T-helper 2 cell (primary cell): ENCODE data around the gene GTF3C5.
"Not testable (repeated sequence)": the region's sequence is repeated elsewhere in the genome, so short reads cannot be mapped to it uniquely, and the experiment has no call there.

Experiments used
- DNase-seq, 5 experiments: peaks; one replicate each; pipeline versions ENCODE4 v3.0.0 to v3.0.0-alpha.2; 2012 to 2022

The GTF3C5 gene

DNA sequence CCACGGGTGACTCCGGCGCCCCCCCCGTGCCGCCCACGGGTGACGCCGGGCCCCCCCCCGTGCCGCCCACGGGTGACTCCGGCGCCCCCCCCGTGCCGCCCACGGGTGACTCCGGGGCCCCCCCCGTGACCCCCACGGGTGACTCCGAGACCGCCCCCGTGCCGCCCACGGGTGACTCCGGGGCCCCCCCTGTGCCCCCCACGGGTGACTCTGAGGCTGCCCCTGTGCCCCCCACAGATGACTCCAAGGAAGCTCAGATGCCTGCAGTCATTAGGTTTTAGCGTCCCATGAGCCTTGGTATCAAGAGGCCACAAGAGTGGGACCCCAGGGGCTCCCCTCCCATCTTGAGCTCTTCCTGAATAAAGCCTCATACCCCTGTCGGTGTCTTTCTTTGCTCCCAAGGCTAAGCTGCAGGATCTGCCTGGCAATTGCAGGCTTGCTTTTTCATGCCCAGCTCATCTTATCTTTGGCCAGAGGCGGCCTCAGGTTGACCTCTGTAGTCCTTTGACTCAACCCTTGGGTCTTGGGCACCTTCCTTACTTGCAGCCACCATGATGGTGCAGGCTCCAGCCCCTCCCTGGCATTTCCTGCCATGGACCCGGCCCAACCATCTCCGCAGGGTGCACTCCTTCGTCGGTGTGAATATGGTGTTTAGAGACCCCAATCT is 40.8 kb downstream of the GTF3C5 start:
- DNase-seq: no peak

DNA sequence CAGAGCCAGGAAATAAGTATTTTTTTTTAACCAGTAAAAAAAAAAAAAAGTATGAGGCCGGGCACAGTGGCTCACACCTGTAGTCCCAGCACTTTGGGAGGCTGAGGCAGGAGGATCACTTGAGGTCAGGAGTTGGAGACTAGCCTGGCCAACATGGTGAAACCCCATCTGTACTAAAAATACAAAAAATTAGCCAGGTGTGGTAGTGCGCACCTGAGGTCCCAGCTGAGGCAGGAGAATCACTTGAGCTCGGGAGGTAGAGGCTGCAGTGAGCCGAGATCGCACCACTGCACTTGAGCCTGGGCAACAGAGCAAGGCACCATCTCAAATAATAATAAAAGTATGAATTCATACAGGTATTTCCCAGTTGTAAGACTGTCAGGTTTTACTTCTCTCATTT is 41.4 kb downstream of the GTF3C5 start:
- not testable (repeated sequence) for DNase-seq

DNA sequence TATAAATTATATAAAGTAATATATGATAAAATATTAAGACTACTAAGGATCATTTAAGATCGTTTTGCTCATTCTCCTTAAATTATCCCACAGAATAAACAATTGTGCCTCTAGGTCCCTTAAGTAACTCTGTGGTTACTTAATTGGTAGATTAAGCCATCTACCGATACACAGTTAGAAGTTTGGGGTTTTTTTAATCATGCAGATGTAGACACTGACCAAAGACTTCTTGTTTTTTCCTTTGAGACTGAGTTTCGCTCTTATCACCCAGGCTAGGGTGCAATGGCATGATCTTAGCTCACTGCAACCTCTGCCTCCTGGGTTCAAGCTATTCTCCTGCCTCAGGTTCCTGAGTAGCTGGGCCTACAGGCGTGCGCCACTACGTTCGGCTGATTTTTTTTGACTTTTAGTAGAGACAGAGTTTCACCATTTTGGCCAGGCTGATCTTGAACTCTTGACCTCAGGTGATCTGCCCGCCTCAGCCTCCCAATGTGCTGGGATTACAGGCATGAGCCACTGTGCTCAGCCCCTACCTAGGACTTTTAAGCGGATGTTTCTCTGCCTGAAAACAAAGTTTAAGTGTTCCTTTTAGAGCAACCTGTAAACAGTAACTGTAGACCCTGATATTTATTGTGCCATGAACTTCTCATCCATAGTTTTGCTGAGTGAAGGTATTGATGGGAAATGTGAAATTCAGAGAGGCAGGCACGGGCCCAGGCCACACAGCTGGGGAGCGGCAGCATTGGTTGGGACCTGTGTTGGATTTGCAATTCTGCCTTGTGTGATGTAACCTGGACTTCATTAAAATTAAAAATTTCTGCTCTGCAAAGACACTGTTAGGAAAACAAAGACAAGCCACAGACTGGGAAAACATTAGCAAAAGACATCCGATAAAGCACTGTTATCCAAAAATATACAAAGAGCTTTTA is 42.6 kb downstream of the GTF3C5 start:
- DNase-seq: no peak

DNA sequence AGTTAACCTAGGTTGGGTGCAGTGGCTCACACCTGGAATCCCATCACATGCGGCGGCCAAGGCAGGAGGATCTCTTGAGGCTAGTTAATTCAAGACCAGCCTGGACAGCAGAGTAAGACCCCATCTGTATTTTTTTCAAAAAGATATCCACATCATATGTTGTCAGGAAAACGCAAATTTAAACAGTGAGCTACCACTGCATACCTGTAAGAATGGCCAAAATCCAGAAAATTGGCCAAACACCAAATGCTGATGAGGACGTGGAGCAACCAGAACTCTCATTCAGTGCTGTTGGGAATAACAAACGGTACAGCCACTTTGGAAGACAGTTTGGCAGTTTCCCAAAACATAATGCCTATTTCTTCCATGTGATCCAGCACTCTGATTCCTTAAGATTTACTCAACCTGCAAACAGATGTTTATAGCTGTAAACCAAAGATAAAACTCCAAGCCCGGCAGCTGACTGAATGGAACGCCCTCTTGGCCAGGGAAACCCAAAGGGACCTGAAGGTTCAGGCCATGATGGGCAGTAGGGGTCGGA is 43.4 kb downstream of the GTF3C5 start:
- no peak for DNase-seq

DNA sequence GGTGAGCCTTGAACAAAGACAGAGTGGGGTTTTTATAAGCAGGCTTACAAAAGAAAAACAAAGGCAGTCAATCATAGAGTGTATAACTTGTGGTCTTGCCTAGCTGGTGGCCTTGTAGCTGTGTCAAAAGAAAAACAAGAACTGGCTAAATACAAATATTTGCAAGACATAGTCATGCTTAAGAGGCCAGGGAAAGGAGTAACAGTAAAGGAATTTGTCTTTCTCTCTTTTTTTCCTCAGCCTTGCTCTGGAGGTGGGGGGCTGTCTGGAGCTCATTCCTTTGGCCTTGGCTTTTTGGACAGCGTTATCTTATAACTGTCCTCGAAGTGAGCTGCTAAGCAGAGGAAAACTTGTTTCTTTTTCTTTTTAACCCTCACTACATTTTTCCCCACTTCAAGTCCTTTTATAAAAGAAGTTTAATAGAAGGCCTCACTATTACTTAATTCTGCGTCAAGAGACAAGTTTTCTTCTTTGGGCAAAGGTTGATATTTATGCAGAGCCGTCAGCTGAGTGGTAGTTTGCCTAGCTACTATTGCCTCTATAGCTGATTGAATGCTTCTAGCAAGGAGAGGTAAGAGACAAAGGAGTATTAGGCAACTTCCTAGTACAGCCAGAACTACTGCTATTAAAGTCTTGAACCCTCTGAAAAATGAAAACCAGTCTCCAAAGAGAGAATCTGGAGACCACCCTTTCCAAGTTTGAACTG is 45.3 kb downstream of the GTF3C5 start:
- DNase-seq: no peak

DNA sequence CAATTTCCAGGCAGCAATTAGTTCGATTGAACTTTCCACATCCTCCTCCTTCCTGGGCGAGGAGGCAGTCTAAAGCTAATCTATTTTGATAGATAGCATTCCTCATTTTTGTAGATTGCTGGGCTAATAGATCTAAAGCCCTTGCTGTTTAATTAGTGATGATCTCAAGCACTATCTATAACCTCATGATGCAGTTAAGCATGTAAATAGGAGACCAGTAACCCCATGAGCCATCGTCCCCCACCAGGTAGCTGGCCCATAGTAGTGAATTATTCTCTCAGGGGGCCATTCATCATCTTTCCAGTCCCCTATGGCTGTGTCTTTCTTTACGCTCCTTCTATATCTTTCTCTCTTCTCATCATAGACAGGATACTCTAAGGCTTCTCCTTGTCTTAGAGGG is 45.9 kb downstream of the GTF3C5 start:
- DNase-seq: no peak

DNA sequence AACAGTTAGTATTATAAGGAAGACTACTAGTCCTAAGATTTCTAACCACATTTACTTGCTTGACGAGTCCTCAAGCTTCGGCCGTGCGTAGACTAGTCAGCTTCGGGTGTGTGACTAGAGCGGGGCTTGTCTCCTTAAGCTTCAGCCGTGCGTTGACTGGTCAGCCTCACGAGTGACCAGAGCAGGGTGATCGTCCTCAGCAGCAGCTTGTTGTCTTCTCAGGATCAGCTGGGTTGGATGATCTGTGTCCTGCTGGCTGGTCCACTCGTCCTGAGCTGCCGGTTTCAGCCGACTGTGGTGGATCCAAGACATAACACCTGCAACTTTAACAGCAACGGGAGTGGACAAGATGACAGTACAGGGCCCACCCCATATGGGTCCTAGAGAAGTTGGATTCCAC is 47.7 kb downstream of the GTF3C5 start:
- no peak for DNase-seq

DNA sequence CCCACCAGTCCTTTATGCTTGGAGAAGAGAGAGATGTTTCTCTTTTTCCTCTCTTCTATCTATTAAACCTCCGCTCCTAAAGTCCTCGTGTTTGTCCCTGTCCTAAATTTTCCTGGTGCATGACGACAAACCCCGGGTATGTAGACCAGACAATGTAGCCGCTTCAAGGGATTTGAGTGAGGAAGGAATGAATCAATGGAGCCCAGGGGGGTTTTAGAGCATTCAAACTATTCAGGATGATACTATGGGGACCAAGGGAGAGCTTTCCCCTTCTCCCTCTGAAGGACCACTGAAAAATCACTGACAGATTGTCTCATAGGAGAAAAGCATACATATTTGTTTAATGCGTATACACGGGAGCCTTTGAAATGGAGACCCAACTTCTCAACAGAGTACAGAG is 49.4 kb downstream of the GTF3C5 start:
- DNase-seq: no peak

DNA sequence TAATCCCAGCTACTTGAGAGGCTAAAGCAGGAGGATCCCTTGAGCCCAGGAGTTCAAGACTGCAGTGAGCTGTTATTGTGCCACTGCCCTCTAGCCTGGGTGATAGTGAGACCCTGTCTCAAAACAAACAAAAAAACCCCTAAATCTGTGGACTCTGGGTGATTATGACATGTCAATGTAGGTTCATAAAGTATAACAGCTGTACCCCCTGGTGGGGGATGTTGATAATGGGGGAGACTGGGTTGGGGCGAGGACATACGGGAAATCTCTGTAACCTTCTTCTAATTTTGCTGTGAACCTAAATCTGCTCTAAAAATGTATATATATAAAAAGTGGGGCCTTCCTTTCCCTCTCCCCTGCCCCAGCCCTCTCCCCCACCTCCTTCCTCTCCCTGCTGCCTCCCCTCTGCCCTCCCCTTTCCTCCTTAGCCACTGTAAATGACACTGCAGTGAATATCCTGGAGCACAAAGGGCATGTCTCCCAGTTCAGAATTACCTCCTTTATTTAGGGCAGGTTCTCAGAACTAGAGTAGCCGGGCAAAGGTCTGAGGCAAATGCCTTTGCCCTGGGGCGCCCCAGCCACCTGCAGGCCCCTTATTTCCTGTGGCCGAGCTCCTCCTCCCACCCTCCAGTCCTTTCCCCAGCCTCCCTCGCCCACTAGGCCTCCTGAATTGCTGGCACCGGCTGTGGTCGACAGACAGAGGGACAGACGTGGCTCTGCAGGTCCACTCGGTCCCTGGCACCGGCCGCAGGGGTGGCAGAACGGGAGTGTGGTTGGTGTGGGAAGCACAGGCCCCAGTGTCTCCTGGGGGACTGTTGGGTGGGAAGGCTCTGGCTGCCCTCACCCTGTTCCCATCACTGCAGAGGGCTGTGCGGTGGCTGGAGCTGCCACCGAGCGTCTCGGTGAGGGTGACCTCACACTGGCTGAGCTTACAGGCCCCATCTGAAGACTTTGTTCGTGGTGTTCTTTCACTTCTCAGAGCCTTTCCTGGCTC is 50.3 kb downstream of the GTF3C5 start:
- DNase-seq: not testable (repeated sequence)

DNA sequence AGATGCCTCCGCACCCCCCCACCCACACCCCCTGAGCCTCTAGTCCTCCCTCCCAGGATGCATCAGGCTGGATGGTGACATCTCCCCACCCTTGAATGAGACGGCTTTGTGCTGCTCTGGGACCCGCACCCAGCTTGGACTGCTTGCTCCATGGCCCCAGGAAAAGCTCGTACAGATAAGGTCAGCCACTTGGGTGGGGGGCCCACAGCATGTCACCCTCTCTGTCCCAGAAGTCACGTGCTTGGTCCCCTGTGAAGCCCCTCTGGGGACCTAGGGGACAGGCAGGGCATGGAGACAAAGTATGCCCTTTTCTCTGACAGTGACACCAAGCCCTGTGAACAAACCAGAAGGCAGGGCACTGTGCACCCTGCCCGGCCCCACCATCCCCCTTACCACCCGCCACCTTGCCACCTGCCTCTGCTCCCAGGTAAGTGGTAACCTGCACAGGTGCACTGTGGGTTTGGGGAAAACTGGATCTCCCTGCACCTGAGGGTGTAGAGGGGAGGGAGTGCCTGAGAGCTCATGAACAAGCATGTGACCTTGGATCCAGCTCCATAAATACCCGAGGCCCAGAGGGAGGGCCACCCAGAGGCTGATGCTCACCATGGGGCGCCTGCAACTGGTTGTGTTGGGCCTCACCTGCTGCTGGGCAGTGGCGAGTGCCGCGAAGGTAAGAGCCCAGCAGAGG is 51.3 kb downstream of the GTF3C5 start:
- DNase-seq: not testable (repeated sequence)

DNA sequence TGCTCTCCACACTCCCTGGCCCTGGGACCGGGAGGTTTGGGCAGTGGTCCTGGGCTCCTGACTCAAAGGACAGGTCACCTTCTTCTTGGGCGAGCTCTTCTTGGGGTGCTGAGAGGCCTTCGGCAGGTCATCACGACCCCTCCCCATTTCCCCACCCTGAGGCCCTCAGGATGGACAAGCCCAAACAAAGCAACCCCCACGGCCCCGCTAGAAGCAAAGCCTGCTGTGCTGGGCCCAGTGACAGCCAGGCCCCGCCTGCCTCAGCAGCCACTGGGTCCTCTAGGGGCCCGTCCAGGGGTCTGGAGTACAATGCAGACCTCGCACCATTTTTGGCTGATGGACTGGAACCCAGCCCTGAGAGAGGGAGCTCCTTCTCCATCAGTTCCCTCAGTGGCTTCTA is 52.9 kb downstream of the GTF3C5 start:
- not testable (repeated sequence) for DNase-seq

DNA sequence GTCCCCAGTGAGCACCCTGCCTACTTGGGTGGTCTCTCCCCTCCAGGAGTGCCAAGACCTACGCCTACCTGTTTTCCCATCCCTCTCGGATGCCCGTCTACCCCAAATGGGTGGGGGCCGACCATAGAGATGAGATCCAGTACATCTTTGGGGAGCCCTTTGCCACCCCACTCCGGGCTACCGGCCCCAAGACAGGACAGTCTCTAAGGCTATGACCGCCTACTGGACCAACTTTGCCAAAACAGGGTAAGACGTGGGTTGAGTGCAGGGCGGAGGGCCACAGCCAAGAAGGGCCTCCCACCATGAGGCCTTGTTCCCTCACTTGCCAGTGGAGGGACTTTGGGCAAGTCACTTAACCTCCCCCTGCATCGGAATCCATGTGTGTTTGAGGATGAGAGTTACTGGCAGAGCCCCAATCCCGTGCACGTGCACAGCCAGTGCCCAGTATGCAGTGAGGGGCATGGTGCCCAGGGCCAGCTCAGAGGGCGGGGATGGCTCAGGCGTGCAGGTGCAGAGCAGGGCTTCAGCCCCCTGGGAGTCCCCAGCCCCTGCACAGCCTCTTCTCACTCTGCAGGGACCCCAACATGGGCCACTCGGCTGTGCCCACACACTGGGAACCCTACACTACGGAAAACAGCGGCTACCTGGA is 55.5 kb downstream of the GTF3C5 start:
- not testable (repeated sequence) for DNase-seq

DNA sequence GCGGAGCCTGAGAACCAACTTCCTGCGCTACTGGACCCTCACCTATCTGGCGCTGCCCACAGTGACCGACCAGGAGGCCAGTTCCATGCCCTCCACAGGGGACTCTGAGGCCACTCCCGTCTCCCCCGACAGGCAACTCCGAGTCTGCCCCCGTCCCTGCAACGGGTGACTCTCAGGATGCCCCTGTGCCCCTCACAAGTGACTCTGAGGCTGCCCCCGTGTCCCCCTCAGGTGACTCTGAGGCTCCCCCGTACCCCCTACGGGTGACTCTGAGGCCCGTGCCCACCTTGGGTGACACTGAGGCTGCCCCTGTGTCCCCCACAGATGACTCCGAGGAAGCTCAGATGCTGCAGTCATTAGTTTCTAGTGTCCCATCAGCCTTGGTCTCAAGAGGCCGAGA is 56.1 kb downstream of the GTF3C5 start:
- DNase-seq: no peak

DNA sequence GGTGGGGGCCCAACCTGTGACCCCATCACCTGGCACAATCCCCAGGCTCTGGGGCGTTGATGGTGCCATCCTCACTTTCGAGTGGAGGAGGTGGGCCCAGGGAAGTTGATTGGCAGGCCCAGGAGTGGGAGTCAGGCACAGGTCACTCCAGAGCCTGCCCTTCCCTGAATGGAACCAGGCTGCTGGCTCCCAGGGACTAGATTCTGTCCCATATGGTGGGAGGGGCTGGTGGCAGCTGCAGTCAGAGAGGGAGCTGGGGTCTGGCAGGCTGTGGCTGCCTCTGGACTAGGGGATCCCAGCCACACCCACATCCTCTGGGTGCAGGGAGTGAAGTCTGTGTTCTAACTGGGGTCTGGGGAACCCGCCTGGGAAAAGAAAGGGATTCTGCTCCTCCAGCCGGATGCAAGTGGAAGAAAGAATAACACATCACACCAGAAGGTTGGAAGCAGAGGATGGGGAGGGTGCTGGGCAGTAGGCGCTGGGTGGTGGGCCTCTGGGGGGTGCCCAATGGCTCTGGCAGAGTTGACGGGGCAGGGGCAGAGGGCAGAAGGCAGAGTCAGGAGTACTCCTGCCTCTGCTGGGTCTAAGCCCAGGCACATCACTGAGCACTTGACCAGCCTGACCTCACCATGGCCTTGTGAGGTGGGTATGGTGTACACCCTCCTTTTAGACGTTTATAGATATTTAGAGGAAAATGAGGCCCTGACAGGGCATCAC is 56.8 kb downstream of the GTF3C5 start:
- DNase-seq: no peak

DNA sequence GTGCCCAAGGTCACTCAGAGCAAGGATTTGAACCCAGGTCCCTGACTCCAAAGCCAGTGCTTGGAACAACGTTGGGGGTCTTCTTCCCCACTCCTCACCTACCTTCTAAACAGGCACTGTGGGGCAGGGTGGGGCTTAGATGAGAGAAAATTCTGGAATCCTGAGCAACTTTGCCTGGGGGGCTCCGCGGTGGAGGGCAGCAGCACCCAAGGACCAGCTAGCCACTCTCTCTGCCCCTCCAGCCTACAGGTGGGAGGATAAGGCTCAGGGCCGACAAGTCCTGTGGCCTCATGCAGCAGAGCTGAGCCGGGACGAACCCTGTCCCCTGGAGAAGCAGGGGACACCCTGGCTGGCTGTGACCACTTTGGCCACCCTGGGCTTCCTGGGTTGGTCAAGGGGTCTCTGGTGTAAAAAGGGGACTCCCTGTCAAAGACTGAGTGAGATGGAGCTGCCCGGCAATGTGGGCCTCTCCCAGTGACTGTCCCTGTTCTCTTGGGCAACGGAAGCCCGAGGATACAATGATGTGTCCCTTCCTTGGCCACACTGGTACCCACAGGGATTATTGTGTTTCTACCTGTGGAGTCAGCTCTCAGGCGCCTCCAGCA is 57.5 kb downstream of the GTF3C5 start:
- no peak for DNase-seq

DNA sequence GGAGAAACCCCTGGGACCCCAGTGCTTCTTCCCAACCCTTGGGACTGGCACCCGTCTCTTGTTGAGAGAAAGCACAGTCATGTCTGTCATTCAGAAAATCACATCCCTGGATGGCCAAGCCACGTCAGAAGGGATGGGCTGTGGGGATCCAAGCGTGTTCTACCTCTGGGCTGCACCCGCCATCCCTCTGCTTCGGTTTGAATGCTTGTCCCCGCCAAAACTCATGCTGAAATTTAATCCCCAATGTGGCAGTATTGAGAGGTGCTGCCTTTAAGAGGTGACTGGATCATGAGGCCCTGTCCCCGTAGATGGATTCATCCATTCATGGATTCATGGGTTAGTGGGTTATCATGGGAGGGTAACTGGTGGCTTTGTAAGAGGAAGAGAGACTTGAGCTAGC is 58.0 kb downstream of the GTF3C5 start:
- no peak for DNase-seq

DNA sequence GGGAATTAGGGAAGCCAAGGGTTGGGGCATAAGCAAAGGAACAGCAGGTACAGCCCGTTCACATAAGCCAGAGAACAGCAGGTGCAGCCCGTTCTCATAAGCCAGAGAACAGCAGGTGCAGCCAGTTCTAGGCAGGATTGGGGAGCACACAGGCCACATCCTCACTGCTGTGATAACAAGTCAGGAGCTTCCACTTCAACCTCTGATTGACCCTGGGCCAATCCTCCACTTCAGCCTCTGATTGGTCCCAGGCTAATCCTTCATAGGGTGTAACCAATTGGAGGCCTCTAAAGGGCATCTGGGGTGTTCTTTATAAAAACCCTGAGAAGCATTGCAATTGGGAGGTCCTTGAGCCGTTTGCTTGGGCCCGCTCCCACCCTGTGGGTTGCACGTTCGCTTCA is 58.5 kb downstream of the GTF3C5 start:
- DNase-seq: peak in 1 of 5 experiments; percentile 27

DNA sequence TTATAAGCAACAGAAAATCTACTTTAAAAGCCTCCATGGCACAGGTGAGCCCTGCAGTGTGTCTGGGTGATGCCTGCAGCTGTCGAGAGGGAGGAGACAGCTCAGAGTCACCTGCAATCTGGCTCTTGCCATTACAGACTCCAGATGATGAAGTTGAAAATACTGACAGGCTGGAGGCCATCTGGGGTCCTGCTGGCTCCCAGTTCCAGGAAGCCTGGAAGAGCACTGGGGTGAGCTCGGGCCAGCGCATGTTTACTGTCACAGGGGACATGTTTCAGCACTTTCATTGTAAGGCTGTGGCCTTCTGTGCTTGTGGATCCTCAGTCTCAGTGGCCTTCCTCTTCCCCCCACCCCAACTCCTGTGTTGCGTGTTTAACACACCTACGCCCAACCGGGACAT is 59.4 kb downstream of the GTF3C5 start:
- no peak for DNase-seq

DNA sequence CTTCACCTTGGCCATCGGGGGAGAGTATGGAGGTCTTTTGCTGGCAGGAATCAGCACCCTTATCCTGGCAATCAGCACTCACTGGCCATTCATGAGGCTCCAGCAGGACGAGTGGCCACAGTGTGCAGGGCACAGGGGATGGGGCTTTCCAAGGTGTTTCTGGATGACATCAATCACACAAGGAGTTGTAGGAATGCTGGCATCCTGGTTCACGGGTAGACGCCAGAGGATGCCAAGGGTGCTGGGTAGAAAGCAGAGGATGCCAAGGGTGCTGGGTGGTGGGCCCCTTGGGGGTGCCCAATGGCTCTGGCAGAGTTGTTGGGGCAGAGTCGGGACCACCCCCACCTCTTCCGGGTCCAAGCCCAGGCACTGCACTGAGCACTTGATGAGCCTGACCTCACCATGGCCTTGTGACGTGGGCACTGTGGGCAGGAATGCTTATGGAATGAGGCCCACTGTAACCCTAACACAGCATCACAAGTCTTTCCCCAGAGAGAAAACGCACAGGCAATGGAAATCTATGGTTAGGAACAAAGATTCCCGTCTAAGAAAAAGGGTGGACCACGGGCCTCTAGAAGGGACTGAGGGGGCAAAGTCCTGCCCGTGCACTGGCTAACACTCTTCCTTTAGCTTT is 60.1 kb downstream of the GTF3C5 start:
- no peak for DNase-seq
